K562 (cell line): Measurements from ENCODE around the gene AP3B2. TPM values are rescaled to one million over a fixed set of nuclear protein-coding genes. Genes with fewer than 3 reads are reported as not detected.

Experiments used
- ADNP ChIP-seq: fragments of 200-800 bp; sonication (Bioruptor generic); IDR thresholded peaks from 2 replicates; pipeline ENCODE4 v1.6.1; 2016; ENCODE audit warnings: missing genetic modification characterization, missing compliant biosample characterization
- BHLHE40 ChIP-seq: IDR thresholded peaks from 2 replicates; pipeline ENCODE4 v1.6.1; 2011; ENCODE audit warnings: low read length, improper control_type of control experiment
- ETV5 ChIP-seq: sonication (generic); formaldehyde crosslinking; IDR thresholded peaks from 2 replicates; pipeline ENCODE4 v1.4.0; 2020; ENCODE audit warnings: low read depth, mild to moderate bottlenecking, missing genetic modification reagents
- FOS ChIP-seq: IDR thresholded peaks from 3 replicates; pipeline ENCODE4 v1.6.1; 2011; ENCODE audit not compliant: insufficient read length; ENCODE audit errors: extremely low read depth
- GTF2B ChIP-seq: IDR thresholded peaks from 2 replicates; pipeline ENCODE4 v1.6.1; 2011; ENCODE audit not compliant: insufficient read length; ENCODE audit errors: extremely low read depth
- JUNB ChIP-seq: fragments of 450-650 bp; formaldehyde crosslinking; conservative IDR thresholded peaks from 2 replicates; pipeline ENCODE4 v1.4.0; 2020; ENCODE audit warnings: mild to moderate bottlenecking
- PURB ChIP-seq: sonication (generic); formaldehyde crosslinking; IDR thresholded peaks from 2 replicates; pipeline ENCODE4 v1.9.0; 2021; ENCODE audit warnings: low read depth, mild to moderate bottlenecking, missing genetic modification reagents
- RBM15 ChIP-seq: fragments of 200-400 bp; formaldehyde crosslinking; IDR thresholded peaks from 2 replicates; pipeline ENCODE4 v1.6.1; 2018; ENCODE audit warnings: mild to moderate bottlenecking, low read length, moderate library complexity; ENCODE audit not compliant: insufficient read depth
- TGIF2 ChIP-seq: sonication (generic); formaldehyde crosslinking; IDR thresholded peaks from 2 replicates; pipeline ENCODE4 v1.8.1; 2022; ENCODE audit warnings: mild to moderate bottlenecking, missing genetic modification reagents, moderate library complexity
- TRIM28 ChIP-seq: fragments of 450-650 bp; IDR thresholded peaks from 2 replicates; pipeline ENCODE4 v1.6.1; 2017
- ZNF444 ChIP-seq: fragments of 250-450 bp; sonication (Bioruptor Pico); IDR thresholded peaks from 2 replicates; pipeline ENCODE4 v1.4.0; 2020; ENCODE audit warnings: mild to moderate bottlenecking, moderate library complexity
- polyA plus RNA-seq, 8 experiments: library from polyadenylated mRNA; depleted of rRNA in 4 of 8; stranded (reverse) in 5 of 8; unstranded in 3 of 8; fragments of >200 nt; fragmentation: Nextera tagmentation in 2 of 8; fragmentation: Illumina TruSeq in 1 of 8; extraction: Ambion mirVana in 2 of 8; extraction: Trizol in 1 of 8; gene quantifications; 2 replicates each; pipeline versions ENCODE4 v1.2.1 to v1.2.3, GENCODE V29; 2011 to 2014; ENCODE audit warnings: inconsistent platforms in 1 of 8, missing spikeins in 1 of 8
- total RNA-seq, 7 experiments: library from RNA; depleted of rRNA in 6 of 7; stranded (reverse); fragments of >200 nt in 6 of 7; fragmentation: Illumina TruSeq in 2 of 7; extraction: Trizol in 2 of 7; gene quantifications; 2 replicates each; pipeline versions ENCODE4 v1.2.1 to v1.2.3, GENCODE V29; 2011 to 2021; ENCODE audit warnings: low replicate concordance in 1 of 7
- TF ChIP-seq, protein P1 (sequence below): fragments of 450-650 bp; IDR thresholded peaks from 2 replicates; pipeline ENCODE4 v1.6.1; 2017; ENCODE audit warnings: antibody characterized with exemption, mild to moderate bottlenecking
- TF ChIP-seq, protein P2 (sequence below), 2 experiments: fragments of 450-650 bp; conservative IDR thresholded peaks; 2 replicates each; pipeline ENCODE4 v1.6.1; 2017; ENCODE audit warnings: mild to moderate bottlenecking in 2 of 2, moderate library complexity in 2 of 2
- TF ChIP-seq, protein P3 (sequence below): sonication (generic); formaldehyde crosslinking; IDR thresholded peaks from 2 replicates; pipeline ENCODE4 v1.8.0; 2023; ENCODE audit warnings: missing genetic modification reagents, mild to moderate bottlenecking, borderline replicate concordance

The AP3B2 gene
- total and polyA plus RNA-seq, 9 of the 15 experiments (the other 6 are each of a cell fraction or from before 2014, with no cell fraction given), result 0.03 to 0.15 (median 0.10) TPM; not detected in 2

- TF ChIP-seq, protein P1, sequence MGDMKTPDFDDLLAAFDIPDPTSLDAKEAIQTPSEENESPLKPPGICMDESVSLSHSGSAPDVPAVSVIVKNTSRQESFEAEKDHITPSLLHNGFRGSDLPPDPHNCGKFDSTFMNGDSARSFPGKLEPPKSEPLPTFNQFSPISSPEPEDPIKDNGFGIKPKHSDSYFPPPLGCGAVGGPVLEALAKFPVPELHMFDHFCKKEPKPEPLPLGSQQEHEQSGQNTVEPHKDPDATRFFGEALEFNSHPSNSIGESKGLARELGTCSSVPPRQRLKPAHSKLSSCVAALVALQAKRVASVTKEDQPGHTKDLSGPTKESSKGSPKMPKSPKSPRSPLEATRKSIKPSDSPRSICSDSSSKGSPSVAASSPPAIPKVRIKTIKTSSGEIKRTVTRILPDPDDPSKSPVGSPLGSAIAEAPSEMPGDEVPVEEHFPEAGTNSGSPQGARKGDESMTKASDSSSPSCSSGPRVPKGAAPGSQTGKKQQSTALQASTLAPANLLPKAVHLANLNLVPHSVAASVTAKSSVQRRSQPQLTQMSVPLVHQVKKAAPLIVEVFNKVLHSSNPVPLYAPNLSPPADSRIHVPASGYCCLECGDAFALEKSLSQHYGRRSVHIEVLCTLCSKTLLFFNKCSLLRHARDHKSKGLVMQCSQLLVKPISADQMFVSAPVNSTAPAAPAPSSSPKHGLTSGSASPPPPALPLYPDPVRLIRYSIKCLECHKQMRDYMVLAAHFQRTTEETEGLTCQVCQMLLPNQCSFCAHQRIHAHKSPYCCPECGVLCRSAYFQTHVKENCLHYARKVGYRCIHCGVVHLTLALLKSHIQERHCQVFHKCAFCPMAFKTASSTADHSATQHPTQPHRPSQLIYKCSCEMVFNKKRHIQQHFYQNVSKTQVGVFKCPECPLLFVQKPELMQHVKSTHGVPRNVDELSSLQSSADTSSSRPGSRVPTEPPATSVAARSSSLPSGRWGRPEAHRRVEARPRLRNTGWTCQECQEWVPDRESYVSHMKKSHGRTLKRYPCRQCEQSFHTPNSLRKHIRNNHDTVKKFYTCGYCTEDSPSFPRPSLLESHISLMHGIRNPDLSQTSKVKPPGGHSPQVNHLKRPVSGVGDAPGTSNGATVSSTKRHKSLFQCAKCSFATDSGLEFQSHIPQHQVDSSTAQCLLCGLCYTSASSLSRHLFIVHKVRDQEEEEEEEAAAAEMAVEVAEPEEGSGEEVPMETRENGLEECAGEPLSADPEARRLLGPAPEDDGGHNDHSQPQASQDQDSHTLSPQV, result no peak
- TF ChIP-seq ETV5 (CRISPR knock-in tag) (no peak; the same call in 1 of the 2 replicates), RBM15 (no peak), ADNP (tag) (no peak), GTF2B (no peak), ZNF444 (CRISPR knock-in tag) (no peak), JUNB (CRISPR knock-in tag) (no peak), BHLHE40 (peak; percentile 75), TRIM28 (no peak), PURB (no peak), TGIF2 (no peak), FOS (no peak)
- TF ChIP-seq, protein P2, sequence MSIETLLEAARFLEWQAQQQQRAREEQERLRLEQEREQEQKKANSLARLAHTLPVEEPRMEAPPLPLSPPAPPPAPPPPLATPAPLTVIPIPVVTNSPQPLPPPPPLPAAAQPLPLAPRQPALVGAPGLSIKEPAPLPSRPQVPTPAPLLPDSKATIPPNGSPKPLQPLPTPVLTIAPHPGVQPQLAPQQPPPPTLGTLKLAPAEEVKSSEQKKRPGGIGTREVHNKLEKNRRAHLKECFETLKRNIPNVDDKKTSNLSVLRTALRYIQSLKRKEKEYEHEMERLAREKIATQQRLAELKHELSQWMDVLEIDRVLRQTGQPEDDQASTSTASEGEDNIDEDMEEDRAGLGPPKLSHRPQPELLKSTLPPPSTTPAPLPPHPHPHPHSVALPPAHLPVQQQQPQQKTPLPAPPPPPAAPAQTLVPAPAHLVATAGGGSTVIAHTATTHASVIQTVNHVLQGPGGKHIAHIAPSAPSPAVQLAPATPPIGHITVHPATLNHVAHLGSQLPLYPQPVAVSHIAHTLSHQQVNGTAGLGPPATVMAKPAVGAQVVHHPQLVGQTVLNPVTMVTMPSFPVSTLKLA (conservative IDR thresholded peaks at IDR 0.05), result peak; percentile 92 to 96
- TF ChIP-seq, protein P3, sequence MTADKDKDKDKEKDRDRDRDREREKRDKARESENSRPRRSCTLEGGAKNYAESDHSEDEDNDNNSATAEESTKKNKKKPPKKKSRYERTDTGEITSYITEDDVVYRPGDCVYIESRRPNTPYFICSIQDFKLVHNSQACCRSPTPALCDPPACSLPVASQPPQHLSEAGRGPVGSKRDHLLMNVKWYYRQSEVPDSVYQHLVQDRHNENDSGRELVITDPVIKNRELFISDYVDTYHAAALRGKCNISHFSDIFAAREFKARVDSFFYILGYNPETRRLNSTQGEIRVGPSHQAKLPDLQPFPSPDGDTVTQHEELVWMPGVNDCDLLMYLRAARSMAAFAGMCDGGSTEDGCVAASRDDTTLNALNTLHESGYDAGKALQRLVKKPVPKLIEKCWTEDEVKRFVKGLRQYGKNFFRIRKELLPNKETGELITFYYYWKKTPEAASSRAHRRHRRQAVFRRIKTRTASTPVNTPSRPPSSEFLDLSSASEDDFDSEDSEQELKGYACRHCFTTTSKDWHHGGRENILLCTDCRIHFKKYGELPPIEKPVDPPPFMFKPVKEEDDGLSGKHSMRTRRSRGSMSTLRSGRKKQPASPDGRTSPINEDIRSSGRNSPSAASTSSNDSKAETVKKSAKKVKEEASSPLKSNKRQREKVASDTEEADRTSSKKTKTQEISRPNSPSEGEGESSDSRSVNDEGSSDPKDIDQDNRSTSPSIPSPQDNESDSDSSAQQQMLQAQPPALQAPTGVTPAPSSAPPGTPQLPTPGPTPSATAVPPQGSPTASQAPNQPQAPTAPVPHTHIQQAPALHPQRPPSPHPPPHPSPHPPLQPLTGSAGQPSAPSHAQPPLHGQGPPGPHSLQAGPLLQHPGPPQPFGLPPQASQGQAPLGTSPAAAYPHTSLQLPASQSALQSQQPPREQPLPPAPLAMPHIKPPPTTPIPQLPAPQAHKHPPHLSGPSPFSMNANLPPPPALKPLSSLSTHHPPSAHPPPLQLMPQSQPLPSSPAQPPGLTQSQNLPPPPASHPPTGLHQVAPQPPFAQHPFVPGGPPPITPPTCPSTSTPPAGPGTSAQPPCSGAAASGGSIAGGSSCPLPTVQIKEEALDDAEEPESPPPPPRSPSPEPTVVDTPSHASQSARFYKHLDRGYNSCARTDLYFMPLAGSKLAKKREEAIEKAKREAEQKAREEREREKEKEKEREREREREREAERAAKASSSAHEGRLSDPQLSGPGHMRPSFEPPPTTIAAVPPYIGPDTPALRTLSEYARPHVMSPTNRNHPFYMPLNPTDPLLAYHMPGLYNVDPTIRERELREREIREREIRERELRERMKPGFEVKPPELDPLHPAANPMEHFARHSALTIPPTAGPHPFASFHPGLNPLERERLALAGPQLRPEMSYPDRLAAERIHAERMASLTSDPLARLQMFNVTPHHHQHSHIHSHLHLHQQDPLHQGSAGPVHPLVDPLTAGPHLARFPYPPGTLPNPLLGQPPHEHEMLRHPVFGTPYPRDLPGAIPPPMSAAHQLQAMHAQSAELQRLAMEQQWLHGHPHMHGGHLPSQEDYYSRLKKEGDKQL (CRISPR knock-in tag), result no peak
These were observed 40.5 kb upstream of the AP3B2 start (continued) for GRCh38 chr15:82749951-82750830.
